ENCODE data around the gene DCN.

DNA sequence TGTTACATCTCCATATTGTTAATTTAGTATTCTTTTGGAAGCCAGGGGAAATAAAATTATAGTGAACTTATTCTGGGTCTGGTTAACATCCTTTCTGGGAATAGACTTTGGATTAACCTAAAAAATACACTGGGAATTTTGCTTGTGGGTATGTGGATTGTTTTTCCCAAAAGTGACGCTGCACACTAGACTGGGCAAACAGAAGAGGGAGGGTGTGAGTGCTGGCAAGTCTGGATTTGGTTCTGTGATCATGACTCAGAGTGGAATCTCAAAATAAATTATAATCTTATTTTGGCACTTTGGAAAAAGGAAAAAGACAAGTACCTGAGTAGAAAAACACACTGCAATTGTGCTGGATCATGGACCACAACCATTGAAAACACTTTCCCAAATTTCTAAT, 56.1 kb downstream of the DCN start:
- TF ChIP-seq, protein P1, sequence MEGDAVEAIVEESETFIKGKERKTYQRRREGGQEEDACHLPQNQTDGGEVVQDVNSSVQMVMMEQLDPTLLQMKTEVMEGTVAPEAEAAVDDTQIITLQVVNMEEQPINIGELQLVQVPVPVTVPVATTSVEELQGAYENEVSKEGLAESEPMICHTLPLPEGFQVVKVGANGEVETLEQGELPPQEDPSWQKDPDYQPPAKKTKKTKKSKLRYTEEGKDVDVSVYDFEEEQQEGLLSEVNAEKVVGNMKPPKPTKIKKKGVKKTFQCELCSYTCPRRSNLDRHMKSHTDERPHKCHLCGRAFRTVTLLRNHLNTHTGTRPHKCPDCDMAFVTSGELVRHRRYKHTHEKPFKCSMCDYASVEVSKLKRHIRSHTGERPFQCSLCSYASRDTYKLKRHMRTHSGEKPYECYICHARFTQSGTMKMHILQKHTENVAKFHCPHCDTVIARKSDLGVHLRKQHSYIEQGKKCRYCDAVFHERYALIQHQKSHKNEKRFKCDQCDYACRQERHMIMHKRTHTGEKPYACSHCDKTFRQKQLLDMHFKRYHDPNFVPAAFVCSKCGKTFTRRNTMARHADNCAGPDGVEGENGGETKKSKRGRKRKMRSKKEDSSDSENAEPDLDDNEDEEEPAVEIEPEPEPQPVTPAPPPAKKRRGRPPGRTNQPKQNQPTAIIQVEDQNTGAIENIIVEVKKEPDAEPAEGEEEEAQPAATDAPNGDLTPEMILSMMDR (IDR thresholded peaks at IDR 0.05): no peak
- no peak for TF ChIP-seq POLR2A (IDR thresholded peaks at IDR 0.05)
